Thyroid gland (tissue), 4 donors: ENCODE results near the gene ADAMTS12.

ENCODE experiments used
- POLR2A ChIP-seq, 2 donors: fragments of 450-650 bp; IDR thresholded peaks; one replicate each; pipeline ENCODE4 v1.6.1; 2017; ENCODE audit warnings: antibody characterized with exemption in 2 of 2, mild to moderate bottlenecking in 2 of 2, moderate library complexity in 1 of 2
- TF ChIP-seq, protein P1 (sequence below), 6 experiments: fragments of 200-600 bp in 3 of 6; fragments of 450-650 bp in 3 of 6; sonication (generic) in 3 of 6; IDR thresholded peaks; one replicate each; pipeline ENCODE4 v1.5.1; 2016 to 2019; ENCODE audit warnings: antibody characterized with exemption in 6 of 6, mild to moderate bottlenecking in 2 of 6, inconsistent platforms in 1 of 6, moderate library complexity in 1 of 6

DNA sequence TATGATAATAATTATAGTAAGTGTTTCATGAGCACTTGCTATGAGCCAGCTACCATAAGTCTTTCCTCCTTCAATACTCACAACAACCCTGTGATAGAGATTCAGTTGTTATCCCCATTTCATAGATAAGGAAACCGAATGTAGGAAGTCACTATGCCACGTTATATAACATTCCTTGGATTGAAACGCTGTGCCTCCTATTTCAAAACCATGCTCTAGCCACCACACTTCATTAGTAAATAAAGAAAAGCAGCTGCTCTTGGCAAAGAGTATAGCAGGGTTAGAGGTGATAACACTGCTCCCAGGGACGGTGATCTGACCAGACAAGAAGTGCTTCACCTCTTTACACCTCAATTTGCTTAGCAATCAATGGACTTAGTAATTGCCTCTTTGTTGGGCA, 5.5 kb downstream of the ADAMTS12 start:
- TF ChIP-seq, protein P1, sequence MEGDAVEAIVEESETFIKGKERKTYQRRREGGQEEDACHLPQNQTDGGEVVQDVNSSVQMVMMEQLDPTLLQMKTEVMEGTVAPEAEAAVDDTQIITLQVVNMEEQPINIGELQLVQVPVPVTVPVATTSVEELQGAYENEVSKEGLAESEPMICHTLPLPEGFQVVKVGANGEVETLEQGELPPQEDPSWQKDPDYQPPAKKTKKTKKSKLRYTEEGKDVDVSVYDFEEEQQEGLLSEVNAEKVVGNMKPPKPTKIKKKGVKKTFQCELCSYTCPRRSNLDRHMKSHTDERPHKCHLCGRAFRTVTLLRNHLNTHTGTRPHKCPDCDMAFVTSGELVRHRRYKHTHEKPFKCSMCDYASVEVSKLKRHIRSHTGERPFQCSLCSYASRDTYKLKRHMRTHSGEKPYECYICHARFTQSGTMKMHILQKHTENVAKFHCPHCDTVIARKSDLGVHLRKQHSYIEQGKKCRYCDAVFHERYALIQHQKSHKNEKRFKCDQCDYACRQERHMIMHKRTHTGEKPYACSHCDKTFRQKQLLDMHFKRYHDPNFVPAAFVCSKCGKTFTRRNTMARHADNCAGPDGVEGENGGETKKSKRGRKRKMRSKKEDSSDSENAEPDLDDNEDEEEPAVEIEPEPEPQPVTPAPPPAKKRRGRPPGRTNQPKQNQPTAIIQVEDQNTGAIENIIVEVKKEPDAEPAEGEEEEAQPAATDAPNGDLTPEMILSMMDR (IDR thresholded peaks at IDR 0.05) = no peak
- no peak for TF ChIP-seq POLR2A (IDR thresholded peaks at IDR 0.05)
